ENCODE results near the gene PLXNA4.

The PLXNA4 gene

DNA sequence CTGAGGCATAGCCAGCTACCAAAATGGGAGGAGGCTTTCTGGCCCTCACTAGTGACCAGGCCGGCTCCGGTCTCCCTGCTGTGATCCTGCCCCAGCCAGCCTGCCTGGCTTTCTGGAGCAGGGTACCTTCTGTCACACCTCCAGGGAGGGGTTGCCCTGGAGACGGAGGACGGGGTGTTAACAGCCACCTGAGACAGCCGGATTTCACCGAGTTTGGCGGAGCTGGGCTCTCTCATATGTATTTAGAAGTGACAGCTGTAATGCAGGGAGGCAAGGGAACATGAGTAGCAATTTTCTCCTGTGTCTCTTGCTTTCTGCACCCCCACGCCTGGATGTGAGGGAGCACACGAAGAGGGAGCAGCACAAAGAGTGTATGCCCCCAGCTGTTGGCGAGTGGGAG is 473.3 kb downstream of the PLXNA4 start:
- TF ChIP-seq CTCF (IDR thresholded peaks at IDR 0.05), result no peak

DNA sequence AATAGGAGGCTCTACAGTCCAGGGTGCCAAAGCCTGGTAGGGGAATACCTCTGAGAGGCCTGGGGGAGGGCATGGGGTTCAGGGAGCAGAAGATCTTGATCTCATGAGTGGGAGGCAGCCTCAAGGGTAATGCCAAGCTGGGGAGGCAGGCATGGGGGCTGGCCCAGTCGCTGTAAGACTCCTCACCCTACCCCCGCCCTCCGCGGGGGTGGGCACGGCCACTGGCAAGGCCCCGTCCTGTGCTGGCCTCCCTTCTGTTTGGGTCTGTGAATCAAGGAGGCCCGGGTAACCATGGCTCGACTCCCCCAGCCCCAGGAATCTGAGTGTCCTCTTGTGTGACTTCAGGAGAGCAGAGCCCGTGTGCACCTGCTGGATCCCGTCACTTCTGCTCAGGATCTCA is 473.9 kb downstream of the PLXNA4 start:
- no peak for TF ChIP-seq CTCF (IDR thresholded peaks at IDR 0.05)

GRCh38 chr7:132100981-132101380 is 475.3 kb downstream of the PLXNA4 start:
- no peak for TF ChIP-seq CTCF (IDR thresholded peaks at IDR 0.05)

DNA sequence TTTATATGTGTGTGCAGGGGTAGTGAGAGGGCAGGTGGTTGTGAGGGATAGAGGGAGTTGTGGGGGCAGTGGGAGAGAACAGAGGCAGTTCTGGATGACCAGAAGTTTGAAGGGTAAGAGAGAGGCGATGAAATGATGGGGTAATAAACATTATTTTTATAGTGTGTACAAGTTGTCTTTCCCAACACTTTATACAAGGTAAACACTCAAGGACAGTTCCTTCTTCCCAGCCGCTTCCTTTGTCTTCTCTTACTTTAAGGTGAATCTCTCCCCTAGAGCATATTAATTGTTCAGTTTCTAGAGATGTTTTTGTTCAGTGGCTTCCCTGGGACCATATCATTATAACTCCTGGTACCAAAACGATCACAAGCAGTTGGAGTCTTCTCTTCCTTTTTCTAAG is 475.8 kb downstream of the PLXNA4 start:
- TF ChIP-seq CTCF (IDR thresholded peaks at IDR 0.05), result no peak

DNA sequence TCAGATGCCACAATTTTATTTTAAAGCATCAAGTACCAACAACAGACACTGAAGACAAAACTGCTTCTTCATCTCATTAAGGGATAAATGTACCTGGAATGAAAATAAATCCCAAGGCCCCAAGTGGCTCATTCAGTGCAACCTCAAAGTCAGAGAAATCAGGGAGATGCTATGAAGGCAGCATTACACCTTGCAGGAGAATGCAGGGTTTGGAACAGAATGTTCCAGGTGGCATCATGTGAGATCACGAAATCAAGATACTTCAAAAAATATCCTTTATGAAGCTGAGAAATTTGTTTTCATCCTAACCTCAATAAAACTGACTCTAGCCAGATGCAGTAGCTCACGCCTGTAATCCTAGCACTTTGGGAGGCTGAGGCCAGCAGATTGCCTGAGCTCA is 477.1 kb downstream of the PLXNA4 start:
- TF ChIP-seq CTCF (IDR thresholded peaks at IDR 0.05), result no peak

GRCh38 chr7:132098327-132098726 is 477.9 kb downstream of the PLXNA4 start:
- no peak for TF ChIP-seq CTCF (IDR thresholded peaks at IDR 0.05)

- no peak for TF ChIP-seq CTCF (IDR thresholded peaks at IDR 0.05)
Observed at GRCh38 chr7:132097550-132098134, 478.6 kb downstream of the PLXNA4 start.

Data from LNCAP (cell line).